H1 (cell line): ENCODE measurements around the gene AHCY.
"Not testable (repeated sequence)": the region's sequence is repeated elsewhere in the genome, so short reads cannot be mapped to it uniquely, and the experiment has no call there.

Experiments used
- ASH2L ChIP-seq: fragments of 200-600, 300-600 bp; sonication (generic); IDR thresholded peaks from one replicate; pipeline ENCODE4 v1.7.1; 2017; ENCODE audit warnings: low read length
- CTCF ChIP-seq, 3 experiments: IDR thresholded peaks; 1 replicate in 2 of 3; 2 replicates in 1 of 3; pipeline versions ENCODE4 v1.5.1 to v1.6.1; 2011; ENCODE audit warnings: low read length in 3 of 3, mild to moderate bottlenecking in 3 of 3, inconsistent platforms in 2 of 3, low read depth in 1 of 3, moderate library complexity in 1 of 3; ENCODE audit not compliant: insufficient read depth in 1 of 3; ENCODE audit errors: control extremely low read depth in 1 of 3
- EP300 ChIP-seq, 2 experiments: IDR thresholded peaks; 1 replicate in 1 of 2; 2 replicates in 1 of 2; pipeline ENCODE4 v1.6.1; 2011 to 2012; ENCODE audit warnings: low read depth in 2 of 2, low read length in 2 of 2, mild to moderate bottlenecking in 2 of 2, borderline replicate concordance in 1 of 2, inconsistent platforms in 1 of 2, moderate library complexity in 1 of 2
- GABPA ChIP-seq: IDR thresholded peaks from 2 replicates; pipeline ENCODE4 v1.6.1; 2011; ENCODE audit warnings: mild to moderate bottlenecking, low read length, moderate library complexity, borderline replicate concordance; ENCODE audit not compliant: insufficient read depth
- KDM4A ChIP-seq: IDR thresholded peaks from one replicate; pipeline ENCODE4 v1.7.1; 2012; ENCODE audit warnings: low read depth, mild to moderate bottlenecking, moderate library complexity, low read length, inconsistent platforms; ENCODE audit not compliant: severe bottlenecking
- POLR2A ChIP-seq, 2 experiments: IDR thresholded peaks; 1 replicate in 1 of 2; 2 replicates in 1 of 2; pipeline ENCODE4 v1.6.1; 2011; ENCODE audit warnings: low read depth in 2 of 2, low read length in 2 of 2, mild to moderate bottlenecking in 2 of 2; ENCODE audit errors: control extremely low read depth in 1 of 2
- POLR2AphosphoS5 ChIP-seq: IDR thresholded peaks from 2 replicates; pipeline ENCODE4 v1.6.1; 2011; ENCODE audit warnings: low read depth, low read length
- TAF1 ChIP-seq: IDR thresholded peaks from 2 replicates; pipeline ENCODE4 v1.6.1; 2011; ENCODE audit warnings: mild to moderate bottlenecking, low read depth, low read length

- not testable (repeated sequence) for TF ChIP-seq KDM4A; POLR2A (IDR thresholded peaks at IDR 0.05; ENCODE audit: control extremely low read depth in 1 of 2, low read depth in 2 of 2, low read length in 2 of 2); TAF1; POLR2AphosphoS5; CTCF (IDR thresholded peaks at IDR 0.05; ENCODE audit: control extremely low read depth in 1 of 3, insufficient read depth in 1 of 3, low read depth in 1 of 3, low read length in 3 of 3); EP300 (IDR thresholded peaks at IDR 0.05; ENCODE audit: borderline replicate concordance in 1 of 2, low read depth in 2 of 2, low read length in 2 of 2); ASH2L; GABPA
These were observed 39.7 kb downstream of the AHCY start for GRCh38 chr20:34263468-34263867.
